HepG2 (cell line): ENCODE results near the gene GALNTL6. TPM values are rescaled to one million over a fixed set of nuclear protein-coding genes. Genes with fewer than 3 reads are reported as not detected.

Experiments
- ATAC-seq: fragments of 200-7000 bp; cut with Tn5 transposase; 3 replicates; pipeline ENCODE4 v1.9.1; 2020; ENCODE audit warnings: mild to moderate bottlenecking, moderate library complexity
- BruUV-seq: library from RNA; stranded (reverse); fragments of 400-500 nt; replicated peaks from 2 replicates; lab custom pipeline; 2021; lab: Mats Ljungman, UMichigan
- CTCF ChIA-PET: fragments of 300-600 bp; formaldehyde crosslinking; extraction: SDS; loops from one replicate; lab custom pipeline; 2021; ENCODE audit warnings: low total read pairs, inconsistent platforms, low intra/inter-chr PET ratio; lab: Yijun Ruan, JAX
- POLR2A ChIA-PET: fragments of 350-600 bp; sonication (Branson Sonifier 250); formaldehyde crosslinking; loops from one replicate; lab custom pipeline; 2020; ENCODE audit warnings: antibody characterized with exemption, inconsistent platforms; lab: Yijun Ruan, JAX
- DNase-seq: peaks from one replicate; pipeline ENCODE4 v3.0.0-alpha.2; 2015; ENCODE audit warnings: low spot score
- FAIRE-seq: peaks from 3 replicates; lab custom pipeline; 2011; peaks lifted over from hg19 to GRCh38; lab: Jason Lieb, UNC
- H2AFZ ChIP-seq: one replicate; pipeline ENCODE4 v1.6.1; 2011; ENCODE audit warnings: low read length, inconsistent platforms
- H3K27ac ChIP-seq: fragments of 300-600 bp; 3 replicates; pipeline ENCODE4 v1.8.0; 2011; ENCODE audit warnings: mixed run types, mild to moderate bottlenecking, mixed read lengths, low read length, inconsistent platforms; ENCODE audit not compliant: insufficient read depth; ENCODE audit errors: extremely low read length
- H3K27me3 ChIP-seq, 2 experiments: fragments of 200-600 bp in 1 of 2; 2 replicates in 1 of 2; 3 replicates in 1 of 2; pipeline versions ENCODE4 v1.6.0 to v1.8.0; 2011; ENCODE audit warnings: low read length in 2 of 2, mild to moderate bottlenecking in 2 of 2, moderate library complexity in 2 of 2, inconsistent platforms in 1 of 2; ENCODE audit not compliant: insufficient read depth in 2 of 2, control insufficient read depth in 1 of 2
- H3K36me3 ChIP-seq, 2 experiments: fragments of 200-600 bp in 1 of 2; replicated peaks in 1 of 2; 2 replicates in 1 of 2; 3 replicates in 1 of 2; pipeline versions ENCODE4 v1.5.1 to v1.8.0; 2011; ENCODE audit warnings: low read length in 2 of 2, inconsistent platforms in 1 of 2; ENCODE audit not compliant: insufficient read depth in 2 of 2, control insufficient read depth in 1 of 2
- H3K4me1 ChIP-seq: 2 replicates; pipeline ENCODE4 v1.5.1; 2012; ENCODE audit warnings: low read length, inconsistent platforms; ENCODE audit not compliant: insufficient read depth
- H3K4me2 ChIP-seq: 2 replicates; pipeline ENCODE4 v1.6.0; 2011; ENCODE audit warnings: low read depth, low read length, inconsistent platforms
- H3K4me3 ChIP-seq, 3 experiments: fragments of 200-600 bp in 1 of 3; sonication (generic), shearing (Covaris generic) in 1 of 3; replicated peaks in 1 of 3; 2 replicates each; pipeline ENCODE4 v1.5.1; 2011 to 2016; ENCODE audit warnings: low read length in 3 of 3, inconsistent platforms in 2 of 3, low read depth in 2 of 3, mild to moderate bottlenecking in 2 of 3, control low read depth in 1 of 3, mixed read lengths in 1 of 3; ENCODE audit not compliant: insufficient read depth in 1 of 3
- H3K79me2 ChIP-seq: one replicate; pipeline ENCODE4 v1.6.1; 2011; ENCODE audit warnings: low read length, inconsistent platforms; ENCODE audit not compliant: insufficient read depth
- H3K9ac ChIP-seq: 2 replicates; pipeline ENCODE4 v1.6.0; 2011; ENCODE audit warnings: mild to moderate bottlenecking, low read depth, low read length, inconsistent platforms; ENCODE audit not compliant: insufficient read depth
- H3K9me3 ChIP-seq: 2 replicates; pipeline ENCODE4 v1.5.1; 2012; ENCODE audit warnings: mild to moderate bottlenecking, low read length
- H4K20me1 ChIP-seq: 2 replicates; pipeline ENCODE4 v1.6.0; 2011; ENCODE audit warnings: inconsistent platforms, mild to moderate bottlenecking, low read length, moderate library complexity; ENCODE audit not compliant: insufficient read depth
- AHR ChIP-seq: IDR thresholded peaks from 2 replicates; pipeline ENCODE4 v1.6.1; 2018; ENCODE audit warnings: missing genetic modification reagents, missing compliant biosample characterization
- CEBPB ChIP-seq: IDR thresholded peaks from 2 replicates; pipeline ENCODE4 v1.6.1; 2011; ENCODE audit warnings: low read depth, low read length, improper control_type of control experiment, borderline replicate concordance
- DMAP1 ChIP-seq: IDR thresholded peaks from 2 replicates; pipeline ENCODE4 v1.6.1; 2016
- ELF3 ChIP-seq: IDR thresholded peaks from 2 replicates; pipeline ENCODE4 v1.6.1; 2016; ENCODE audit warnings: missing genetic modification reagents, missing compliant biosample characterization
- NFYC ChIP-seq: IDR thresholded peaks from 2 replicates; pipeline ENCODE4 v1.6.1; 2016; ENCODE audit warnings: missing genetic modification reagents, missing compliant biosample characterization
- NR2F6 ChIP-seq, 2 experiments: IDR thresholded peaks; 2 replicates each; pipeline ENCODE4 v1.6.1; 2016; ENCODE audit warnings: antibody characterized with exemption in 1 of 2, mild to moderate bottlenecking in 1 of 2
- STAT5B ChIP-seq: sonication (generic); formaldehyde crosslinking; IDR thresholded peaks from 2 replicates; pipeline ENCODE4 v1.4.0; 2020; ENCODE audit warnings: missing genetic modification reagents
- THAP11 ChIP-seq: IDR thresholded peaks from 2 replicates; pipeline ENCODE4 v1.6.1; 2016; ENCODE audit warnings: missing biosample characterization, missing genetic modification reagents
- ZBTB7A ChIP-seq: sonication (generic); formaldehyde crosslinking; IDR thresholded peaks from 2 replicates; pipeline ENCODE4 v1.8.0; 2022; ENCODE audit warnings: mild to moderate bottlenecking, missing genetic modification reagents
- ZNF567 ChIP-seq: sonication (generic); formaldehyde crosslinking; IDR thresholded peaks from 2 replicates; pipeline ENCODE4 v1.8.1; 2023; ENCODE audit warnings: mild to moderate bottlenecking, missing genetic modification reagents, borderline replicate concordance
- WGBS: methylation state at CpG from one replicate; pipeline ENCODE4 v1.1.6; 2017; ENCODE audit warnings: low lambda C conversion rate; 5-methylcytosine and 5-hydroxymethylcytosine counted together
- in situ Hi-C: cut with HindIII; loops from 2 replicates; pipeline ENCODE4 v1.10.0; 2017; ENCODE audit warnings: low pct_unique_long_range_greater_than_20kb; ENCODE audit not compliant: extremely low pct_ligation_motif_present
- intact Hi-C: fragments of 100-400 bp; cut with micrococcal nuclease; formaldehyde crosslinking; loops from one replicate; pipeline ENCODE4 v1.10.0; 2022; ENCODE audit not compliant: unreplicated experiment
- polyA plus RNA-seq, 8 experiments: library from polyadenylated mRNA; depleted of rRNA in 3 of 8; stranded (reverse) in 7 of 8; unstranded in 1 of 8; fragments of >200 nt; fragmentation: Illumina TruSeq in 4 of 8; extraction: Trizol in 4 of 8; gene quantifications; 2 replicates each; pipeline versions ENCODE4 v1.2.1 to v1.2.3, GENCODE V29; 2011 to 2016; ENCODE audit warnings: low read depth in 4 of 8, missing spikeins in 1 of 8, mixed read lengths in 1 of 8; ENCODE audit not compliant: insufficient read depth in 1 of 8
- total RNA-seq, 5 experiments: library from RNA; depleted of rRNA; stranded (reverse); fragments of >200 nt; fragmentation: Illumina TruSeq; extraction: Trizol; gene quantifications; 2 replicates each; pipeline ENCODE4 v1.2.3, GENCODE V29; 2016; ENCODE audit warnings: low read depth in 1 of 5
- TF ChIP-seq, protein P1 (sequence below): conservative IDR thresholded peaks from 2 replicates; pipeline ENCODE4 v1.6.1; 2018; ENCODE audit warnings: missing genetic modification reagents
- TF ChIP-seq, protein P2 (sequence below): sonication (generic); formaldehyde crosslinking; conservative IDR thresholded peaks from 2 replicates; pipeline ENCODE4 v1.5.0; 2020; ENCODE audit warnings: missing genetic modification reagents
- TF ChIP-seq, protein P3 (sequence below): IDR thresholded peaks from 2 replicates; pipeline ENCODE4 v1.6.1; 2016

GALNTL6 gene
- total and polyA plus RNA-seq, 2 of the 13 experiments (the other 11 are each of a cell fraction or from before 2014, with no cell fraction given), result not detected

DNA sequence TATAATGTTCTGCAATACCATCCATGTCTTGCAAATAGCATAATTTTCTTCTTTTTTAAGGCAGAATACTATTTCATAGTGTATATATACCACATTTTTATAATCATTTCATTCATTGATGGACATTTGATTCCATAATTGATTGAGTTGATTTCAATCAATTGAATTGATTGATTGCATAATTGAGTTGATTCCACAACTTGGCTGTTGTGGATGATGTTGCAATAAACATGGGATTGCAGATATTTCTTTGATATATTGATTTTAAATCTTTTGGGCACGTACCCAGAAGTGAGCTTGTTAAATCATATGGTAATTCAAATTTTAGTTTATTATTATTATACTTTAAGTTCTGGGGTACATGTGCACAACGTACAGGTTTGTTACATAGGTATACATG lies 232.8 kb downstream of the GALNTL6 start:
- H3K79me2 ChIP-seq, result no peaks in the 10 kb centered on the region
- 2% methylated on average over 2 of the region's 2 CpGs for WGBS
- intact Hi-C loops (loop anchor here (10.0 kb wide), 1 partner anchor 159 kb away; no protein-coding TSS in a partner anchor), in situ Hi-C loops (no loop called here)
- FAIRE-seq (no peak), ATAC-seq (no peak), DNase-seq (no peak)
- no peaks in the 10 kb centered on the region for H4K20me1 ChIP-seq
- no peaks in the 10 kb centered on the region for H3K36me3 ChIP-seq
- no peak overlapping the region for H3K4me2 ChIP-seq
- BruUV-seq, result no TSS peak
- CTCF ChIA-PET, result no interaction called here
- H3K4me3 ChIP-seq, result no peak overlapping the region
- POLR2A ChIA-PET, result no interaction called here
- H2AFZ ChIP-seq, result no peak overlapping the region
- H3K9me3 ChIP-seq, result no peaks in the 10 kb centered on the region
- no peak overlapping the region for H3K27ac ChIP-seq
- H3K27me3 ChIP-seq, result no peaks in the 10 kb centered on the region
- no peaks in the 10 kb centered on the region for H3K4me1 ChIP-seq
- peak; percentile 65 for TF ChIP-seq CEBPB
- TF ChIP-seq AHR (CRISPR knock-in tag), result no peak
- H3K9ac ChIP-seq, result no peak overlapping the region

DNA sequence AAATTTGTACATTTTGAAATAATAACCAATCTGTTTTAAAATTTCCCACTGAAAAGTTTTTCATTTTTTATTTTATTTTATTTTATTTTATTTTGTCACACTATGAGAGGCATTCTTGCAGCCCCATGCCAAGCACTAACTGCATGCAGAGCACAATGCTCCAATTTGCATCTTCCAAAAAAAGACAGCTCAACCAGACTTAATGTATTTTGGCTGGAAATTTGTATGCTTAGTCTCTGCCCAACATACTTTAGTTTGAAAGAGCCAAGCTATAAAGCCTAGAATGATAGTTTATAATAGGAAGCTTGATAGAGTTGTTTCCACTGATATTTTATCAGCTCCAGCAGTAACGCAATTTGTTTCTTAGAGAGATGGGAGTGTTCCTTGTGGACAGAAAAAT lies 235.5 kb downstream of the GALNTL6 start:
- ChIA-PET CTCF (no interaction called here), POLR2A (no interaction called here)
- intact Hi-C loops, result loop anchor here (10.0 kb wide), 1 partner anchor 156 kb away; no protein-coding TSS in a partner anchor
- Histone ChIP-seq H3K4me2 (no peak overlapping the region), H3K4me1 (no peaks in the 10 kb centered on the region), H3K9ac (no peak overlapping the region), H3K27ac (no peak overlapping the region), H3K9me3 (no peaks in the 10 kb centered on the region), H3K4me3 (no peak overlapping the region), H2AFZ (no peak overlapping the region), H4K20me1 (no peaks in the 10 kb centered on the region), H3K79me2 (no peaks in the 10 kb centered on the region), H3K27me3 (no peaks in the 10 kb centered on the region), H3K36me3 (no peaks in the 10 kb centered on the region)
- no peak for FAIRE-seq
- TF ChIP-seq, protein P1, sequence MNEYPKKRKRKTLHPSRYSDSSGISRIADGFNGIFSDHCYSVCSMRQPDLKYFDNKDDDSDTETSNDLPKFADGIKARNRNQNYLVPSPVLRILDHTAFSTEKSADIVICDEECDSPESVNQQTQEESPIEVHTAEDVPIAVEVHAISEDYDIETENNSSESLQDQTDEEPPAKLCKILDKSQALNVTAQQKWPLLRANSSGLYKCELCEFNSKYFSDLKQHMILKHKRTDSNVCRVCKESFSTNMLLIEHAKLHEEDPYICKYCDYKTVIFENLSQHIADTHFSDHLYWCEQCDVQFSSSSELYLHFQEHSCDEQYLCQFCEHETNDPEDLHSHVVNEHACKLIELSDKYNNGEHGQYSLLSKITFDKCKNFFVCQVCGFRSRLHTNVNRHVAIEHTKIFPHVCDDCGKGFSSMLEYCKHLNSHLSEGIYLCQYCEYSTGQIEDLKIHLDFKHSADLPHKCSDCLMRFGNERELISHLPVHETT (CRISPR knock-in tag), result no peak
- TF ChIP-seq NFYC (CRISPR knock-in tag) (no peak), NR2F6 (IDR thresholded peaks at IDR 0.05) (no peak), NR2F6 (CRISPR knock-in tag; IDR thresholded peaks at IDR 0.05) (no peak), DMAP1 (CRISPR knock-in tag) (no peak), ZBTB7A (CRISPR knock-in tag) (no peak), THAP11 (CRISPR knock-in tag) (no peak), STAT5B (CRISPR knock-in tag) (no peak), ELF3 (CRISPR knock-in tag) (no peak), ZNF567 (CRISPR knock-in tag) (no peak)
- TF ChIP-seq, protein P2, sequence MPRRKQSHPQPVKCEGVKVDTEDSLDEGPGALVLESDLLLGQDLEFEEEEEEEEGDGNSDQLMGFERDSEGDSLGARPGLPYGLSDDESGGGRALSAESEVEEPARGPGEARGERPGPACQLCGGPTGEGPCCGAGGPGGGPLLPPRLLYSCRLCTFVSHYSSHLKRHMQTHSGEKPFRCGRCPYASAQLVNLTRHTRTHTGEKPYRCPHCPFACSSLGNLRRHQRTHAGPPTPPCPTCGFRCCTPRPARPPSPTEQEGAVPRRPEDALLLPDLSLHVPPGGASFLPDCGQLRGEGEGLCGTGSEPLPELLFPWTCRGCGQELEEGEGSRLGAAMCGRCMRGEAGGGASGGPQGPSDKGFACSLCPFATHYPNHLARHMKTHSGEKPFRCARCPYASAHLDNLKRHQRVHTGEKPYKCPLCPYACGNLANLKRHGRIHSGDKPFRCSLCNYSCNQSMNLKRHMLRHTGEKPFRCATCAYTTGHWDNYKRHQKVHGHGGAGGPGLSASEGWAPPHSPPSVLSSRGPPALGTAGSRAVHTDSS (CRISPR knock-in tag), result no peak
- TF ChIP-seq, protein P3, sequence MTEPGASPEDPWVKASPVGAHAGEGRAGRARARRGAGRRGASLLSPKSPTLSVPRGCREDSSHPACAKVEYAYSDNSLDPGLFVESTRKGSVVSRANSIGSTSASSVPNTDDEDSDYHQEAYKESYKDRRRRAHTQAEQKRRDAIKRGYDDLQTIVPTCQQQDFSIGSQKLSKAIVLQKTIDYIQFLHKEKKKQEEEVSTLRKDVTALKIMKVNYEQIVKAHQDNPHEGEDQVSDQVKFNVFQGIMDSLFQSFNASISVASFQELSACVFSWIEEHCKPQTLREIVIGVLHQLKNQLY (CRISPR knock-in tag), result no peak
- no TSS peak for BruUV-seq
- DNase-seq, result no peak
- 4% methylated on average over 1 of the region's 1 CpG for WGBS
- in situ Hi-C loops, result no loop called here
- no peak for ATAC-seq
